ENCODE measurements around the gene EFNB2.
A peak's percentile ranks its signal among the peaks of the same experiment; 100 is the strongest.

The EFNB2 gene

GRCh38 chr13:106535552-106536243 is at the start of gene EFNB2:
TSS of gene EFNB2 (minus strand) at chr13:106535662. CDS start at chr13:106534964, 698 bp downstream.
- no peak for DNase-seq (ENCODE audit: low spot score)
- no peak for FAIRE-seq

GRCh38 chr13:106581225-106581624 is 45.8 kb upstream of the EFNB2 start:
- DNase-seq (ENCODE audit: low spot score) = no peak
- no peak for FAIRE-seq

GRCh38 chr13:106575896-106576295 is 40.4 kb upstream of the EFNB2 start:
- no peak for DNase-seq (ENCODE audit: low spot score)
- no peak for FAIRE-seq

GRCh38 chr13:106573868-106574267 is 38.4 kb upstream of the EFNB2 start:
- DNase-seq (ENCODE audit: low spot score) = no peak
- no peak for FAIRE-seq

- no peak for FAIRE-seq
- DNase-seq (ENCODE audit: low spot score) = no peak
Observed at GRCh38 chr13:106573284-106573846, 37.9 kb upstream of the EFNB2 start.

GRCh38 chr13:106570299-106570852 is 34.9 kb upstream of the EFNB2 start:
- FAIRE-seq (no peak), DNase-seq (ENCODE audit: low spot score) (peak; percentile 4)

GRCh38 chr13:106569233-106570095 is 34.0 kb upstream of the EFNB2 start:
- FAIRE-seq = no peak
- no peak for DNase-seq (ENCODE audit: low spot score)

GRCh38 chr13:106568299-106569003 is 33.0 kb upstream of the EFNB2 start:
- no peak for DNase-seq (ENCODE audit: low spot score)
- FAIRE-seq = no peak

- FAIRE-seq = no peak
- peak; percentile 86 for DNase-seq (ENCODE audit: low spot score)
Observed at GRCh38 chr13:106567474-106568298, 32.2 kb upstream of the EFNB2 start, which contains the start of gene ARGLU1. TSS of gene ARGLU1 (minus strand) at chr13:106568137. CDS start at chr13:106567919, 218 bp downstream.

GRCh38 chr13:106566641-106567473 is 31.4 kb upstream of the EFNB2 start:
- FAIRE-seq (no peak), DNase-seq (ENCODE audit: low spot score) (peak; percentile 49)

GRCh38 chr13:106565127-106565775 is 29.8 kb upstream of the EFNB2 start:
- FAIRE-seq (no peak), DNase-seq (ENCODE audit: low spot score) (no peak)

GRCh38 chr13:106562301-106562700 is 26.8 kb upstream of the EFNB2 start:
- FAIRE-seq = no peak
- DNase-seq (ENCODE audit: low spot score) = no peak

- DNase-seq (ENCODE audit: low spot score) (no peak), FAIRE-seq (no peak)
Observed at GRCh38 chr13:106561551-106562170, 26.2 kb upstream of the EFNB2 start.

GRCh38 chr13:106560821-106561220 is 25.4 kb upstream of the EFNB2 start:
- FAIRE-seq (no peak), DNase-seq (ENCODE audit: low spot score) (no peak)

- FAIRE-seq (no peak), DNase-seq (ENCODE audit: low spot score) (no peak)
Observed at GRCh38 chr13:106558527-106558926, 23.1 kb upstream of the EFNB2 start.

- DNase-seq (ENCODE audit: low spot score) (no peak), FAIRE-seq (no peak)
Observed at GRCh38 chr13:106555631-106556328, 20.3 kb upstream of the EFNB2 start.

- FAIRE-seq (no peak), DNase-seq (ENCODE audit: low spot score) (no peak)
Observed at GRCh38 chr13:106551751-106552150, 16.3 kb upstream of the EFNB2 start.

GRCh38 chr13:106551350-106551749 is 15.9 kb upstream of the EFNB2 start:
- DNase-seq (ENCODE audit: low spot score) (no peak), FAIRE-seq (no peak)
